HuH-7.5 (cell line): ENCODE measurements around the gene CDKN2B-AS1.
"Not testable (repeated sequence)": the region's sequence is repeated elsewhere in the genome, so short reads cannot be mapped to it uniquely, and the experiment has no call there.

Source experiments
- DNase-seq: peaks from one replicate; pipeline ENCODE4 v3.0.0; 2011; ENCODE audit warnings: low spot score

The CDKN2B-AS1 gene

DNA sequence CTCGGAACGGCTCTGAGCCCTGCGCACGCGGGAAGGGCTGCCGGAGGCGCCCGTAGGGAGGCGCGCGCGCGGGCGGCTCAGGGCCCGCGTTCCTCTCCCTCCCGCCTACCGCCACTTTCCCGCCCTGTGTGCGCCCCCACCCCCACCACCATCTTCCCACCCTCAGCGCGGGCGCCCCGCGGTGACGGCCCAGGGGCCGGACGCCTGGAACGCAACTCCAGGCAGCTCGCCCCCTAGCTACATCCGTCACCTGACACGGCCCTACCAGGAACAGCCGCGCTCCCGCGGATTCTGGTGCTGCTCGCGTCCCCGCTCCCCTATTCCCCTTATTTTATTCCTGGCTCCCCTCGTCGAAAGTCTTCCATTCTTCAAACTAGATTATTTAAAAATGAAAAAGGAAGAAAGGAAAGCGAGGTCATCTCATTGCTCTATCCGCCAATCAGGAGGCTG is at the start of gene CDKN2B-AS1:
CDKN2B-AS1 (plus strand) TSS at position 236 of the 450 bp plus-strand sequence.
- peak; percentile 63 for DNase-seq

DNA sequence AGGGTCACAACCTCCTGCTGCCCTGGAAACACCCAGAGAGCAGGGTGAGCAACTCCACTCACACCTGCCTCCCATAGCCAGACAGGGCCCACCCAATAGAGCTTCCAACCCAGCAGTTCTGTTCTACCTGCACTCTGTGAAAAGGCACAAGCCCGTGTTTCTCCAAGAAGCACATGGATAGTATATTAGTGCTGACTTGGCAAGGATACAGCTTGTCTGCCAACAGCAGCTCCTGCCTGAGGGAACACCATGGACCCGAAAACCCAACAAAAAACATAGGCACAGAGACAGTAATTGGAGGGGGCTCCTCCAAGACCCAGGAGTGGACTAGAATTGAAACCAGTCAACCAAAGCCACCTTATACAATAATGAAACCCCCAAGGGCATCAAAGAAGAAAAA is 49.0 kb upstream of the CDKN2B-AS1 start:
- no peak for DNase-seq

DNA sequence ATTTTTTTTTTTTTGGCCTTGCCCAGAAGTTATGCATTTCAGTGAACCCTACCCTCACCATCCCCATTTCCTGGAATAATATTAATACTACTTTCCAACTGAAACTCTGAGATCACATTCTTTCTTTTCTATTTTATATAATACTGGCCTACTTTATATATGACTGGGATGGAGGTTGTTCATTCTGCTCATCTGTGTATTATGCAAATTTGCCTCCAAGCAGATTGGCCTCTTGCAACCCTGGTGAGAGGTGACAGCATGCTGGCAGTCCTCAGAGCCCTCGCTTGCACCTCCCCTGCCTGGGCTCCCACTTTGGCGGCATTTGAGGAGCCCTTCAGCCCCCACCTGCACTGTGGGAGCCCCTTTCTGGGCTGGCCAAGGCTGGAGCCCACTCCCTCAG is 35.8 kb upstream of the CDKN2B-AS1 start:
- DNase-seq, result no peak

DNA sequence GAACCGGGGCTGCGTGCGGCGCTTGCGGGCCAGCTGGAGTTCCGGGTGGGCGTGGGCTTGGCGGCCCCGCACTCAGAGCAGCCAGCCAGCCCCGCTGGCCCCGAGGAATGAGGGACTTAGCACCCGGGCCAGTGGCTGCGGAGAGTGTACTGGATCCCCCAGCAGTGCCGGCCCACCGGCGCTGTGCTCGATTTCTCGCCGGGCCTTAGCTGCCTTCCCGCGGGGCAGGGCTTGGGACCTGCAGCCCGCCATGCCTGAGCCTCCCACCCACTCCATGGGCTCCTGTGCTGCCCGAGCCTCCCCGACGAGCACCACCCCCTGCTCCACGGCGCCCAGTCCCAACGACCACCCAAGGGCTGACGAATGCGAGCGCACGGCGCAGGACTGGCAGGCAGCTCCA is 35.3 kb upstream of the CDKN2B-AS1 start:
- DNase-seq, result not testable (repeated sequence)

DNA sequence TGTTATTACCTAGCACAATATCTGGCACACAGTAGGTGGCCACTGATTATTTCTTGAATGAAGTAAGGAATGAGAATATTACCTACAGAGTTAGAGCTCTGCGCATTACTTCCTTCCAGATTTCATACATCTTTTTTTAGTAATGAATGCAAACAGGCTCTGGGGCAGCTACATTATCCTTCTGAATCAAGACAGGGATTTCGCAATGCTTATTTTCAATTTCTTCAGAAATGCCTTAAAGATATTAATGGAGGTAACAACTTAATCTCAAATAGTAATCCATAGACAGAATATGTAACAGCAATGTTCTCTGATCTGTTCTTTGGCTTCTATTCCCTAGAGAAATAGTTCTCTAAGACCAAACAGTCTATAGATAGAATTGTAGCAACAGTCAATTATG is 33.0 kb upstream of the CDKN2B-AS1 start:
- no peak for DNase-seq

DNA sequence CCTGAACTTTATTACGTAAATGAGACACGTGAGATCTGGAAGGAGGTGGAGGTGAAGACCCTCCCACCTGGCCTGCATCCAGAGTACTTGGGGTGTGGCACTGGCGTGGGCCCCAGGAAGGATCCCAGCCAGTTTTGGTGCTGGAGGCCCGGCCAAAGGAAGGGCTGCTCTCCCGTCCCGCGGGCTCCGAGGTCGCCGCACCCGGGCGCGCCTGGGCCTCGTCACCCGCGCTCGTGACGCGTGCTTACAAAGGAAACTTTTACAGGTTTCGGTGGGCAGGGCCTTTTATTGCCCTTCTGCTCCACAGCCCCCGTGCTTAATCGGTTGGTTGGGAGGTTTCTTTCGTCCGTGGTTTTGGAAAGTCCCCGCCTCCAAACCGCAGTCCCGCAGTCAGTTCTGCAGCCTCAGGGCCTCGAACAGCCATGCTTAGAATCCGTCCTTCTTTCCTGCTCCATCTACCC is 29.6 kb upstream of the CDKN2B-AS1 start:
- peak; percentile 48 for DNase-seq

DNA sequence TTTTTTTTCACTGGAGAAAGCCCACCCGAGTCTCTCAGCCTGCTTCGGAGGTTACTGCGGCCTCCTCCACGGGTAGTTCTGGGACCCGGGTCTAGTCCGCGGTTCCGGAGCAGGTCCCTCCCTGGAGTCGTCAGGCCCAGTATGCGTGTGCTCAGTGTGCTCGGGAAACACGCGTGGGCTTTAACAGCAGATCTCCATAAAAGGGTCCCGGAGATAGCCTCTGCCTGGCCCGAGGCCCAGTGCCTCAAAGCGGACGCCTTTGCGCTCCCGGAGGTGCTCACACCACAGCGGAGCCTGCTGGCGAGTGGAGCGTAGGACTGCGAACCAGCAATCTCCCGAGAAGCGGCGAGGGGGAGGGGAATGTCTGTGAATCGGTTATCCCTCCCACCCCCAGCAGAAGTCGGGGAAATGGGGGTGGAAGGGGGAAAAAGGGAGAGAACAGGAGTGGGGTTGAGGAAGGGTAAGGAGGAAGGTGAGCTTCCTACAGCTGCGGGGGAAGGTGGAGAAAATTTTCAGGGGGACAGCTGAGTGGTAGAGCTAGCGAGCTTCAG is 29.1 kb upstream of the CDKN2B-AS1 start:
- peak; percentile 87 for DNase-seq

DNA sequence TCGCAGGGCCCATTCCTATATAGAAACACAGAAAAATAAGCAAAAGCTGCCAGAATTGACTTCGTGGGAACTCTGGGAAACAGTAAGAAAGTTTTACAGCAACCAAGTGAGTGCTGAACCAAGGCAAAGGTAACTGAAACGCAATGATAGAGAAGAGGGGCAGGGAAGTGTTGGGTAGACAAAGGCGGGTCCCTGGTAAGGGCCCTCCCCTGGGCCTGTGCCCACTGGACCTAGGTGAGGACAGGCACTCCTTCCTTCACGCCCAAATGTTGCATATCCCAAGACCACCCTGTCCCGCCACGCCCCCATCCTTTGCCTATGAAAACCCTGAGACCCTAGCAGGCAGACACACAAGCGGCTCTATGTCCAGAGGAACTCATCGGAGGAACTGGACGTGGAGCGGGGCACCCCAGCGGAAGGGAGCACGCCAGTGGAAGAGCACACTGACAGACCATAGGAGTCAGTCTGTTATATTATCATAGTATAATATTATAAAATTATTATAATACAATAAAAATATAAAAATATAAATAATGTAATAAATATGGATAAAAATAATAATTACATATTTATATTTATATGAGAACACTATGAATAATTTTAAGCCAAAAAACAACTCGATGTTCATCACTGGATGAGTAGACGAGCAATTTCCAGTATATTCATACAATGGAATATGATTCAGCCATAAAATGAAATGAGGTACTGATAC is 28.3 kb upstream of the CDKN2B-AS1 start:
- no peak for DNase-seq

DNA sequence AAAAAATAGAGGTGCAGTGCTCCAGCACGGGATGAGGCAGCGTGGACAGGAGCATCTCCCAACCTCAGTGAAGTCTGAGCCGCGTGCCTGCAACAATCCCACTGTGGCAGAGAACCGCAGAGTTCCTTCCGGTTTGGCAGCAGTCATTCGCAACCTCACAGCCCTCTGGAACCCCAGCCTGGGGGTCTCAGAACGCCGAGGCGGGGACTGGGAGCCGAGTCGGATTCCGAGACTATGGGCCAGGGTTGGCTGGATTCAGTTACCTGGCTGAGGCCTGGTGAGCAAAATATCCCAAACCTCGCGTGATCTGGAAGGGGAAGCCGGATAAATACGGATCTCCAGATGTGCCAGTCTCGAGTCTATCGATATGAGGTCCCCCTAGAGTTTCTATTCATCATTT is 27.4 kb upstream of the CDKN2B-AS1 start:
- DNase-seq, result no peak

DNA sequence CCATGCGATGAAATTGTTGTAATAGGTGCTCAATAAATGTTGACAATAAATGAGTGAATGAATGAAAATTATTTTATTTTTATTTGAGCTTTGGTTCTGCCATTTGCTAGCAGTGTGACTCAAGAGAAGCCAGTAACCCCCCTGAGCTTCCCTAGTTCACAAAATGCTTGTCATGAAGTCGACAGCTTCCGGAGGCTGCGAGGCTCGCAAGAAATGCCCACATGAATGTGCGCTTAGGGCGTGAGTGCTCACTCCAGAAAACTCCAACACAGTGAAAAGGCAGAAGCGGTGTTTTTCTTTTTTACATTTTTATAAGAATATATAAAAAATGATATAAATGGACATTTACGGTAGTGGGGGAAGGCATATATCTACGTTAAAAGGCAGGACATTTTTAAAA is 26.9 kb upstream of the CDKN2B-AS1 start:
- no peak for DNase-seq

DNA sequence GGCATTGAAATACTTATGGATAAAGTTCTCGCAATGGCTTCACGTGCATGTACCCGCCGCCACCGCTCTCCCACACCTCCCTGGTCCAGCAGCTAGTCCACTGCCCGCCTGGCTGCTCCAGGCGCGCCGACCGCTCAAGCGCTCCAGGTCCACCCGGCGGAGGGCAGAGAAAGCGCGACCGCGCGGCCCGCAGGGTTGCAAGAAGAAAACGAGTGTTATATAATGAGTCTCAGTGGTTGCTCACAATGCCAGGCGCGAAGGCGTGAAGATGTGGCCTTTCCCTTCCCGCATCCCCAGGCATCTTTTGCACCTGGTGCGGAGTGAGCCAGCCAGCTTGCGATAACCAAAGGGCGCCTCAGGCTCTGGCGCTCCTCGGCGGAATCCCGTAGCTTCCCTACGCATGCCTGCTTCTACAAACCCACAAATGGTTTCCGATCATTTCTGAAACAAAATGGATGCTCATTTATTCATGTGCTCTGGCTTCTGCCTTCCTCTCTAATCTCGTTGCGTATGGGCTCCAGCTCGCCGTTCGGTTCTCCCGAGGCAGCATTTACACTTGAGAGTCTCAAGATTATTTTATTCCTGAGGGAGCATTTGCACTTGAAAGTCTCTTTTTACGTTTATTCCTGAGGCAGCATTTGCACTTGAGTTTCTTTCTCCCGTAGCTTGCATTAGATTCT is 26.1 kb upstream of the CDKN2B-AS1 start:
- DNase-seq, result no peak

DNA sequence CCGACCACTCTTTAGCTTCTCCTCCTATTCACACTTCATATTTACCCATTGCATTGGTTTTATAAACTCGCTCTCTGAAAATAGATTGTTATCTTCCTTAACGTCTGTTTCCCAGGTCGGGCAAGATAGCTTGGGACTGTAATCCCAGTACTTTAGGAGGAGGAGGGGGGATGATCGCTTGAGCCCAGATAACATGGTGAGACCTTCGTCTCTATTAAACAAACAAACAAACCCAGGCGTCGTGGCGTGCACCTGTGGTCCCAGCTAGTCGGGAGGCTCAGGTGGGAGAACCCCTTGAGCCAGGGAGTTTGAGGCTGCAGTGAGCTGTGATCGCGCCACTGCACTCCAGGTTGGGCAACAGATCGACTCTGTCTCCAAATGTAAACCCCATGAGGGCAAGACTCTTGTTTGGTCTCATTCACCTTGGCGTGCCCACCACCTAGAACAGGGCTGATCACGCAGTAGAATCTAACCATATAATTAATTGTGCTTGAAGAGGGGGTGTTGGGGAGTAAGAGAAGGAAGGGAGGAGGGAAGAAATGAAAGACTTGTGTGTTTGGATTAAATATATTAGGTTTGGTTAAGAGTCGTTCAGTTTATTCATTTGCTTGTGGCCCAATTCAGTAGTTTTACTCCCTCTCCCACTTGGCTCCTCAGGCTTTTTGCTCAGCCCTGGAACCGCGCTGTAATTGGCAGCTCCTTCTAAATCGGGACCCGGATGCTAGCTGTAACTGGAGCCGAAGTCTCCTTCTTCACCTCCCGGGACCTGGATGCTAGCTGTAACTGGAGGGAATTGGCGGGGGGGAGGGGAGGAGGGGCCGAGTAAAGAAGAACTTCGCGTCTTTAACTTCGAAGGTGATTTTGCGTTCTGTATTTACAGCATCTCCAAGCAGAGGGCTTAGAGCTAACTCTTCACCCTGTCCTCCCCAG is 25.3 kb upstream of the CDKN2B-AS1 start:
- no peak for DNase-seq

DNA sequence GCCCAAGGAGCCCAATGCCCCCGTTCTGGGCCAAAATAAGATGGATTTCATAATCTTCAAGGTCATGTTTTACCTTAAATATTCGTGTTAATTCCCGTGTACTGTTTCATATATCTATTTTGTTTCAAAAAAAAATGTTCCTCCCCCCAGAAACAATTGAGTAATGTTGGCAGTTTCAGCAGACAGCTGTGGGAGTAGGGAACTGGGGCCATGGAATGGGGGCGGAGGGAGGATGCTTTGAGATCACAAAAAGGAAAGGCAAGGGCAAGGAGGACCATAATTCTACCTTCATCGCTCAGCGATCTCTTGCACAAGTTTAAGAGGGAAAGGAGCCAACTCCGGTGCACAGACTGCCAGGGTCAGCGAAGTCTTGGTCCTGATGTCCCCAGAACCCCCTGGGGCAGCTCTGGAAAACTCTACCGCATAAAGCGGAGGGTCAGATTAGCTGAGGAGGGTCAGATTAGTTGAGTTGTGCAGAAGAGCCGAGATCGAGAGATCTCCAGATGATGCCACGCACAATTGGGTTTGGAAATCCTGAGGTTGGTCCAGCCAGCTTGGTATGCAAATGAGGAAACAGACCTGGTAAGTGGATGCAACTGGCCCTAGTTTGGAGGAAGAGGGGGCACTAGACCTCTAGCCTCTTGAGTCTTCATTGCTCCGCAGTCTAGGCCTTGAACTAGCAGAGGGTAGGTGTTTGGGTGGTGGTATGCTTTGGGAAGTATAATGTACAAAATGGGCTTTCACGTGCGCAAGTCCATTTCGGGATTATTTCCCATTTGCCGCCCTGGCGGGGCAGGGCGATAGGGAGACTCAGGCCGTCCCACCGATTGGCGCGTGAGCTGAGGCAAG is 24.4 kb upstream of the CDKN2B-AS1 start:
- DNase-seq, result no peak

DNA sequence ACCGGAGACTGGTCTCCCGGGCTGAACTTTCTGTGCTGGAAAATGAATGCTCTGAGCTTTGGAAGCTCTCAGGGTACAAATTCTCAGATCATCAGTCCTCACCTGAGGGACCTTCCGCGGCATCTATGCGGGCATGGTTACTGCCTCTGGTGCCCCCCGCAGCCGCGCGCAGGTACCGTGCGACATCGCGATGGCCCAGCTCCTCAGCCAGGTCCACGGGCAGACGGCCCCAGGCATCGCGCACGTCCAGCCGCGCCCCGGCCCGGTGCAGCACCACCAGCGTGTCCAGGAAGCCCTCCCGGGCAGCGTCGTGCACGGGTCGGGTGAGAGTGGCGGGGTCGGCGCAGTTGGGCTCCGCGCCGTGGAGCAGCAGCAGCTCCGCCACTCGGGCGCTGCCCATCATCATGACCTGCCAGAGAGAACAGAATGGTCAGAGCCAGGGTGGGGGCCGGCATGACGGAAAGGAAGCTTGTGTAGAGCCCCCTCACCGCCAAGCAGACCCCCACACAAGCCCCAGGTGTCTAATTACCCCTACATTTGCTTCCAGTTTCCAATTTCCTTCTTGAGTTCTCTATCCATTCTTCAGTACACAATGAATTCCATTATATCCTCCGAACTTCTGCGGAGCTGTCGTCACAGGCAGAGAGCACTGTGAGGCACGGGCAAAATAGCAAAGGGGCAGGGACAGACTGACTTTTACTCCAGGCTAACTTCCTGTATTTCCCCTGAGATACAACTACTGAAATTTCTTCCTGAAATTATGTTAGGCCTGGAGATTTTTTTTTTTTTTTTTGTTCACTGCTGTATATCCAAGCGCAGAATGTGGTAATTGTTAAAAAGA is 23.6 kb upstream of the CDKN2B-AS1 start:
- no peak for DNase-seq

DNA sequence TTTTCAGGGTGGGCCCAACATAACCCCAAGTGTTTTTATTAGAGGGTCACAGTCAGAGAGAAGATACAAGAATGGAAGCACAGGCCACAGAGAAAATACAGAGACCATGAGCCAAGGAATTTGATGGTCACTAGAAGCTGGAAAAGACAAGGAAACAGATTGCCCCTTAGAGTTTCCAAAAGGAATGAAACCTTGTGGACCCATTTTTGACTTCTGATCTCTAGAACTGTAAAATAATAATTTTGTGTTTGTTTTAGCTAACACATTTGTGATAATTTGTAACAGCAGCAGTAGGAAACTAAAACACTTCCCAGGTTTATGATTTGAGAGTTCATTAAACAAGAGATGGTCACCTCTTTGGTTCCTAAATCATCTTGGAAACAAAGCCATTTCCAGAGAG is 22.2 kb upstream of the CDKN2B-AS1 start:
- no peak for DNase-seq

DNA sequence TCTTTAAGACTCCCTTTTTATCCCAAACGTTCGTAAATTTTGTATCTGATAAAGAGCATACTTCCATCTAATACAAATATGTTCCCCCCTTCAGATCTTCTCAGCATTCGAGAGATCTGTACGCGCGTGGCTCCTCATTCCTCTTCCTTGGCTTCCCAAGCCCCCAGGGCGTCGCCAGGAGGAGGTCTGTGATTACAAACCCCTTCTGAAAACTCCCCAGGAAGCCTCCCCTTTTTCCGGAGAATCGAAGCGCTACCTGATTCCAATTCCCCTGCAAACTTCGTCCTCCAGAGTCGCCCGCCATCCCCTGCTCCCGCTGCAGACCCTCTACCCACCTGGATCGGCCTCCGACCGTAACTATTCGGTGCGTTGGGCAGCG is 20.3 kb upstream of the CDKN2B-AS1 start:
- DNase-seq, result no peak

DNA sequence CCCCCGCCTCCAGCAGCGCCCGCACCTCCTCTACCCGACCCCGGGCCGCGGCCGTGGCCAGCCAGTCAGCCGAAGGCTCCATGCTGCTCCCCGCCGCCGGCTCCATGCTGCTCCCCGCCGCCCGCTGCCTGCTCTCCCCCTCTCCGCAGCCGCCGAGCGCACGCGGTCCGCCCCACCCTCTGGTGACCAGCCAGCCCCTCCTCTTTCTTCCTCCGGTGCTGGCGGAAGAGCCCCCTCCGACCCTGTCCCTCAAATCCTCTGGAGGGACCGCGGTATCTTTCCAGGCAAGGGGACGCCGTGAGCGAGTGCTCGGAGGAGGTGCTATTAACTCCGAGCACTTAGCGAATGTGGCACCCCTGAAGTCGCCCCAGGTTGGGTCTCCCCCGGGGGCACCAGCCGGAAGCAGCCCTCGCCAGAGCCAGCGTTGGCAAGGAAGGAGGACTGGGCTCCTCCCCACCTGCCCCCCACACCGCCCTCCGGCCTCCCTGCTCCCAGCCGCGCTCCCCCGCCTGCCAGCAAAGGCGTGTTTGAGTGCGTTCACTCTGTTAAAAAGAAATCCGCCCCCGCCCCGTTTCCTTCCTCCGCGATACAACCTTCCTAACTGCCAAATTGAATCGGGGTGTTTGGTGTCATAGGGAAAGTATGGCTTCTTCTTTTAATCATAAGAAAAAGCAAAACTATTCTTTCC is 19.7 kb upstream of the CDKN2B-AS1 start:
- DNase-seq, result no peak

DNA sequence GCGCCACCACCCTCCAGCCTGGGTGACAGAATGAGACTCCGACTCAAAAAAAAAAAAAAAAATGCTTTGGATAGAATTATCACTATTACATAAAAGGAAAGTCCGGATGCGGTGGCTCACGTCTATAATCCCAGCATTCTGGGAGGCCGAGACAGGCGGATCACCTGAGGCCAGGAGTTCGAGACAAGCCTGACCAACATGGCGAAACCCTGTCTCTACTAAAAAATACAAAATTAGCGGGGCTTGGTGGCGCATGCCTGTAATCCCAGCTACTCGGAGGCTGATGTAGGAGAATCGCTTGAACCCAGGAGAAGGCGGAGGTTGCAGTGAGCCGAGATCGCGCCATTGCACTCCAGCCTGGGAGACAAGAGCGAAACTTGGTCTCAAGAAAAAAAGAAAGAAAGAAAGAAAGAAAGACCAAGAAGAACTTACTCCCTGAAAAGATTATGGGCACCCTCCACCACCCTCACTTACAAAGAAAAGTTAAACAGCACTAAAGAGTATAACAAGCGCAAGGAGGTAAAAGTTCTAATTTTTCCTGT is 18.2 kb upstream of the CDKN2B-AS1 start:
- DNase-seq, result no peak

DNA sequence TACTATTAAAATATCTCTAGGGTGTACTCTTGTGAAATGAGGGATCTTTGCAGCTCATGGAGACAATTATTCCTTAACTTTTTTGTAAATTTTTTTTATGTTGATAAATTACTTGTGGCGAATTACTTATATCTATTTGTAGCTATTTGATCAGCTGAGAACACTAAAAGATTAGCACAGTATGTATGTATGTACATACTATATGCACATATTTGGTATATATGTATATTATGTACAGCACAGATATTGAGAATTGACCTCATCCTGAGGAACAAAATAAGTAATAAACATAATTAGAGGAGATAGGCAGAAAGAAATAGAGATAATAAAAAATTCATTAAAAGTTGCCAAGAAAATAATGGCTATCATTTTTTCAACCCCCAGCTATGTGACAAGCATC is 12.2 kb upstream of the CDKN2B-AS1 start:
- no peak for DNase-seq
